ENCODE data around the gene ARHGAP21.

The ARHGAP21 gene

GRCh38 chr10:24722676-24723385, 856 bp downstream of the ARHGAP21 start:
- no peak for DNase-seq

- DNase-seq, result no peak
Measured at GRCh38 chr10:24722131-24722675, 1.5 kb downstream of the ARHGAP21 start.

- DNase-seq, result no peak
Measured at GRCh38 chr10:24721229-24722106, 2.2 kb downstream of the ARHGAP21 start.

- DNase-seq, result peak; percentile 12 to 65
Measured at GRCh38 chr10:24720096-24720495, 3.6 kb downstream of the ARHGAP21 start.

- peak in 1 of 2 experiments; percentile 35 for DNase-seq
Measured at GRCh38 chr10:24718031-24718855, 5.4 kb downstream of the ARHGAP21 start.

GRCh38 chr10:24716295-24716694, 7.4 kb downstream of the ARHGAP21 start:
- no peak for DNase-seq

GRCh38 chr10:24715246-24715769, 8.4 kb downstream of the ARHGAP21 start:
- no peak for DNase-seq

- DNase-seq, result no peak
Measured at GRCh38 chr10:24713086-24713485, 10.6 kb downstream of the ARHGAP21 start.

- no peak for DNase-seq
Measured at GRCh38 chr10:24711465-24711864, 12.2 kb downstream of the ARHGAP21 start.

GRCh38 chr10:24708081-24708480, 15.6 kb downstream of the ARHGAP21 start:
- no peak for DNase-seq

- DNase-seq, result no peak
Measured at GRCh38 chr10:24707445-24707844, 16.2 kb downstream of the ARHGAP21 start.

- DNase-seq, result peak in 1 of 2 experiments; percentile 42
Measured at GRCh38 chr10:24706479-24707118, 17.1 kb downstream of the ARHGAP21 start.

GRCh38 chr10:24703700-24704099, 20.0 kb downstream of the ARHGAP21 start:
- no peak for DNase-seq

- no peak for DNase-seq
Measured at GRCh38 chr10:24701447-24701846, 22.2 kb downstream of the ARHGAP21 start.

GRCh38 chr10:24700948-24701347, 22.7 kb downstream of the ARHGAP21 start:
- DNase-seq, result no peak

- no peak for DNase-seq
Measured at GRCh38 chr10:24698270-24698669, 25.4 kb downstream of the ARHGAP21 start.

GRCh38 chr10:24697080-24697479, 26.6 kb downstream of the ARHGAP21 start:
- DNase-seq, result no peak

- no peak for DNase-seq
Measured at GRCh38 chr10:24695452-24695851, 28.2 kb downstream of the ARHGAP21 start.

- DNase-seq, result no peak
Measured at GRCh38 chr10:24694086-24694485, 29.6 kb downstream of the ARHGAP21 start.

- DNase-seq, result no peak
Measured at GRCh38 chr10:24690961-24691512, 32.6 kb downstream of the ARHGAP21 start.

- DNase-seq, result no peak
Measured at GRCh38 chr10:24685958-24686540, 37.6 kb downstream of the ARHGAP21 start.
